Cardiac muscle cell (in vitro differentiated cells and primary cell): ENCODE results near the gene THSD7A. TPM values are rescaled to one million over a fixed set of nuclear protein-coding genes. Genes with fewer than 3 reads are reported as not detected.
"Not testable (repeated sequence)": the region's sequence is repeated elsewhere in the genome, so short reads cannot be mapped to it uniquely, and the experiment has no call there.

ENCODE experiments used
- DNase-seq, 2 donors: peaks; one replicate each; pipeline versions ENCODE4 v3.0.0 to v3.0.0-alpha.2; 2010 to 2017; ENCODE audit warnings: low read depth in 1 of 2, low spot score in 1 of 2
- H3K27ac ChIP-seq: fragments of 200-600 bp; sonication (generic); 2 replicates; pipeline ENCODE4 v1.5.1; 2016
- H3K27me3 ChIP-seq: fragments of 200-600 bp; sonication (generic); 2 replicates; pipeline ENCODE4 v1.6.0; 2016; ENCODE audit warnings: control low read depth
- H3K36me3 ChIP-seq: fragments of 200-600 bp; sonication (generic); 2 replicates; pipeline ENCODE4 v1.5.1; 2016; ENCODE audit warnings: control low read depth
- H3K4me1 ChIP-seq: fragments of 200-600 bp; sonication (generic); 2 replicates; pipeline ENCODE4 v1.8.1; 2017; ENCODE audit warnings: low read depth, mild to moderate bottlenecking, mixed run types
- H3K4me3 ChIP-seq: fragments of 200-600 bp; sonication (generic); 2 replicates; pipeline ENCODE4 v1.5.1; 2016; ENCODE audit warnings: mild to moderate bottlenecking
- H3K9me3 ChIP-seq: fragments of 200-600 bp; sonication (generic); 2 replicates; pipeline ENCODE4 v1.5.1; 2017; ENCODE audit warnings: low read depth, mild to moderate bottlenecking, control low read depth
- CTCF ChIP-seq: IDR thresholded peaks from 2 replicates; pipeline ENCODE4 v1.5.1; 2012; ENCODE audit warnings: low read depth, mild to moderate bottlenecking, low read length
- polyA plus RNA-seq: library from polyadenylated mRNA; unstranded; fragments of >200 nt; fragmentation: Nextera tagmentation; extraction: Ambion mirVana; gene quantifications from 2 replicates; pipeline ENCODE4 v1.2.1, GENCODE V29; 2016
- total RNA-seq: library from RNA; depleted of rRNA; stranded (reverse); fragments of >200 nt; gene quantifications from 2 replicates; pipeline ENCODE4 v1.2.3, GENCODE V29; 2016

Gene THSD7A
- total and polyA plus RNA-seq, 2 experiments from 2014 or later, result 1.5 to 3.7 TPM

GRCh38 chr7:11524476-11525397 is 307.3 kb downstream of the THSD7A start:
- DNase-seq, result no peak
- Histone ChIP-seq H3K27me3 (no peaks in the 10 kb centered on the region), H3K36me3 (no peaks in the 10 kb centered on the region), H3K27ac (no peak overlapping the region), H3K4me3 (no peak overlapping the region), H3K4me1 (no peaks in the 10 kb centered on the region), H3K9me3 (no peaks in the 10 kb centered on the region)
- no peak for TF ChIP-seq CTCF

DNA sequence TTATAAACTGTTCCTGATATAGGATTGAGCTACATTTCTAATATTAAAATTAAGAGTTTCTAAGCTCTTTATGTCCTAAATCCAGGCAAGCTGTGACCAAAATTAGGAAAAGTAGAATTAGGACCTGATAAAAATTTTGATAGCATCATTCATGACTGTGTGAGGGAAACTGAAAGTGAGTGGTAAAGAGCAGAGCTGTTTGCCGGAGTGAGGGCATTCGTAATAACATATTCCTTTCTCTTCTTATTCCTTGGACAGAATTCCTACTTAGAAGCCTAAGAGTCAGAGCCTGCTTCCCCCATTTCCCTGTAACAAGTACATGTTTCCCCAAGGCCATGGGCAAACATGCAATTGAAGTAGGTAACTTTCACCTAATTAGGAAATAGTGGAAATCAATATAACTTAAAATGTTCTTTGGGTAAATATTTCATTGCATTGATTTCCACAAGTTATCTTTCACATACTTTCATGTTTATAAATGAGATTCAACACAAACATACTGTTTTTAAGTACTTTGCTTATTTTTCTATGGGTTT is 310.0 kb downstream of the THSD7A start:
- not testable (repeated sequence) for DNase-seq, H3K4me3 ChIP-seq, H3K27me3 ChIP-seq, H3K4me1 ChIP-seq, H3K27ac ChIP-seq, H3K9me3 ChIP-seq, H3K36me3 ChIP-seq

DNA sequence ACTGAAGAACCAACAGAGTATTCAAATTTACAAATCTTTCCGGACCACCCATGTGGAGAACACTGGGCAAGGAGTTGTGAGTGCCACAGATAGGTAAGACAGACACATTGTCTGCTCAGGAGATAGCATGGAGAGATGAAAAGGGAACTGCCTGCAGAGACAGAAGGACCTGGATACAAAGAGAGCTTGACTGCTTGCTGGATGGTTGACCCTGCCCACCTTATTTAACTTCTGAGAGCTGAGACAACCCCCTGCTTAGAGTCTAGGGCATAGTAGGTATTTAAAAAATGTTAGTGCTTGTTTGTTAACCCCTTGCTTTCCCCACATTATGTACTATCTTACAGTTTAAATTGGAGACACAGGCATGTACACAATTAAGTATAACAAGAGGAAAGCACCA is 314.1 kb downstream of the THSD7A start:
- Histone ChIP-seq H3K9me3 (no peaks in the 10 kb centered on the region), H3K27ac (no peak overlapping the region), H3K36me3 (no peaks in the 10 kb centered on the region), H3K4me3 (no peak overlapping the region), H3K4me1 (peaks cover 4% of the 10 kb centered on the region), H3K27me3 (no peaks in the 10 kb centered on the region)
- DNase-seq, result no peak
- TF ChIP-seq CTCF, result no peak

DNA sequence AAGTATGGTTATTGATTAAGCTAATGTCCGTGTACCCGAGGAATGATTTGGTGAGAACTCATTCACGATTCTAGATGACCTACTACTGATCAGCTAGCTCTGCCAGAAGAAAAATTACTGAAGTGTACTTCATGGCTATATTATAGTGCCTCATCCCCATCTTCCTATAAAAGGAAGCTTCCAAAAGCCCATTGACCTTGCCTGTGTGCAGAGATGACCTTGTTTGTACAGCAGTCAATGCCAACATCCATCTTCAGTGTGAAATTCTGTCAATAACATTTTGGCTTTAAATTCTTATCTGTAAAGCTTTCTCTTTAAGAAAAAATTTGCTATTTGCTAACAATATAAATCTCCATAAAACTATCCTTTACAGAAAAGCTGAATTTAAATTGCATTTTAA is 315.7 kb downstream of the THSD7A start:
- H3K27ac ChIP-seq, result no peak overlapping the region

GRCh38 chr7:11513460-11513859 is 318.5 kb downstream of the THSD7A start:
- Histone ChIP-seq H3K9me3 (no peaks in the 10 kb centered on the region), H3K36me3 (no peaks in the 10 kb centered on the region), H3K4me1 (peaks cover 4% of the 10 kb centered on the region), H3K4me3 (no peak overlapping the region), H3K27me3 (no peaks in the 10 kb centered on the region), H3K27ac (no peak overlapping the region)
- TF ChIP-seq CTCF, result no peak
- peak in 1 of 2 donors; percentile 11 for DNase-seq

More for the DNA sequence above, 315.7 kb downstream of the THSD7A start:
- no peak for TF ChIP-seq CTCF
- Histone ChIP-seq H3K4me1 (peaks cover 4% of the 10 kb centered on the region), H3K9me3 (no peaks in the 10 kb centered on the region), H3K4me3 (no peak overlapping the region), H3K27me3 (no peaks in the 10 kb centered on the region), H3K36me3 (no peaks in the 10 kb centered on the region)
- DNase-seq, result no peak

- H3K27ac ChIP-seq, result no peak overlapping the region
- no peak for TF ChIP-seq CTCF
- no peaks in the 10 kb centered on the region for H3K9me3 ChIP-seq
- DNase-seq, result no peak
- H3K4me3 ChIP-seq, result no peak overlapping the region
- no peaks in the 10 kb centered on the region for H3K36me3 ChIP-seq
- H3K27me3 ChIP-seq, result no peaks in the 10 kb centered on the region
- no peaks in the 10 kb centered on the region for H3K4me1 ChIP-seq
Measured at GRCh38 chr7:11507929-11508328, 324.1 kb downstream of the THSD7A start.
